PFSK-1 (cell line): ENCODE results near the gene TWNK.
A peak's percentile ranks its signal among the peaks of the same experiment; 100 is the strongest.

Experiments used
- FOXP2 ChIP-seq: optimal IDR thresholded peaks from 2 replicates; pipeline ENCODE3; 2011; ENCODE audit warnings: borderline replicate concordance, control low read depth, inconsistent platforms; ENCODE audit not compliant: insufficient read depth; ENCODE audit errors: extremely low read length, extremely low read depth
- POLR2AphosphoS5 ChIP-seq: IDR thresholded peaks from 2 replicates; pipeline ENCODE4 v1.6.1; 2012; ENCODE audit warnings: low read depth, mild to moderate bottlenecking, control low read depth, low read length, moderate library complexity
- SIN3A ChIP-seq: IDR thresholded peaks from 2 replicates; pipeline ENCODE4 v1.6.1; 2012; ENCODE audit warnings: mild to moderate bottlenecking, low read length, moderate library complexity, borderline replicate concordance; ENCODE audit not compliant: insufficient read depth
- TAF1 ChIP-seq: IDR thresholded peaks from 2 replicates; pipeline ENCODE4 v1.6.1; 2012; ENCODE audit warnings: low read length, control low read depth, borderline replicate concordance; ENCODE audit not compliant: insufficient read depth
- TF ChIP-seq, protein P1 (sequence below), 2 experiments: IDR thresholded peaks; 2 replicates each; pipeline versions ENCODE4 v1.6.1 to v1.8.0; 2011 to 2012; ENCODE audit warnings: low read depth in 2 of 2, low read length in 2 of 2, control low read depth in 1 of 2, inconsistent platforms in 1 of 2, mild to moderate bottlenecking in 1 of 2, moderate library complexity in 1 of 2; ENCODE audit not compliant: insufficient read depth in 1 of 2

Gene TWNK

DNA sequence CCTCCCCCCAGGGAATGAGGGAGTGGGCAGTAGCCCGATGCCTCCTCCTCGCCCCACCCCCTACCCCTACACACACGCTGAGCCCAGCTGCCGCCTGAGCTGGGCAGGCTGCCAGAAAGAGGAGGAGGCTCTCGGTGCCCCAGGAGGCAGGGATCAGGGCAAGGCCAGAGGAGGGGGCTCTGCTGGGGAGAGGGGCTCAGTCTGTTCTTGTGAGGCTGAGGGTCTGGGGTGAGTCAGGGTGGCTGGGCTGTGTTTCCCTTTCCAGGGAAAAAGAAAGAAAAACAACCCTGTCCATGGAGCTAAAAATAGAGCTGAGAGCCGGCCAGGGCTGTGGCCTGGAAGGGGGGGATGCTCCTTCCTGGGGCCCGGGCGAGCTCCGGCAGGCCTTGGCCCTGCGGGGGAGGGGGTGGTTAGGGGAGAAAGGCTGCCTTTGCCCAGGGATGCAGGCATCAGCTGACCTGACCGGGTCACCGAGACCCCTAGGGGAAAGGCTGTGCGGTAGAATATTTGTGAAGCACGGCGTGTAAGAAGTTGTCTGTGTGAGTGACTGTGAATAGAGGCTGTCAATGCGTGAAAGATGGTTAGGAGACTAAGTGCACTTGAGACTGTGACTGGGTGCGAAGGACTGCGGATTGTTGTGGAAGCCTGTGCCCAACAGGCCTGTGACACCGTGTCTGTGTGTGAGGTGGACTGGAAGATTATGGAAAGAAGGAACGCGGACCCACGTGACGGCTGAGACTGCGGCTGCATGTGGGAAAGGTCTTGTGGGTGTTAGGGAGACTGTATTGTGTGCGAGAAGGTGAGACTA, 11.0 kb downstream of the TWNK start:
- TF ChIP-seq SIN3A: 0 out of 2 replicates have a peak, but pooled peaks have one; percentile 18
- TF ChIP-seq, protein P1, sequence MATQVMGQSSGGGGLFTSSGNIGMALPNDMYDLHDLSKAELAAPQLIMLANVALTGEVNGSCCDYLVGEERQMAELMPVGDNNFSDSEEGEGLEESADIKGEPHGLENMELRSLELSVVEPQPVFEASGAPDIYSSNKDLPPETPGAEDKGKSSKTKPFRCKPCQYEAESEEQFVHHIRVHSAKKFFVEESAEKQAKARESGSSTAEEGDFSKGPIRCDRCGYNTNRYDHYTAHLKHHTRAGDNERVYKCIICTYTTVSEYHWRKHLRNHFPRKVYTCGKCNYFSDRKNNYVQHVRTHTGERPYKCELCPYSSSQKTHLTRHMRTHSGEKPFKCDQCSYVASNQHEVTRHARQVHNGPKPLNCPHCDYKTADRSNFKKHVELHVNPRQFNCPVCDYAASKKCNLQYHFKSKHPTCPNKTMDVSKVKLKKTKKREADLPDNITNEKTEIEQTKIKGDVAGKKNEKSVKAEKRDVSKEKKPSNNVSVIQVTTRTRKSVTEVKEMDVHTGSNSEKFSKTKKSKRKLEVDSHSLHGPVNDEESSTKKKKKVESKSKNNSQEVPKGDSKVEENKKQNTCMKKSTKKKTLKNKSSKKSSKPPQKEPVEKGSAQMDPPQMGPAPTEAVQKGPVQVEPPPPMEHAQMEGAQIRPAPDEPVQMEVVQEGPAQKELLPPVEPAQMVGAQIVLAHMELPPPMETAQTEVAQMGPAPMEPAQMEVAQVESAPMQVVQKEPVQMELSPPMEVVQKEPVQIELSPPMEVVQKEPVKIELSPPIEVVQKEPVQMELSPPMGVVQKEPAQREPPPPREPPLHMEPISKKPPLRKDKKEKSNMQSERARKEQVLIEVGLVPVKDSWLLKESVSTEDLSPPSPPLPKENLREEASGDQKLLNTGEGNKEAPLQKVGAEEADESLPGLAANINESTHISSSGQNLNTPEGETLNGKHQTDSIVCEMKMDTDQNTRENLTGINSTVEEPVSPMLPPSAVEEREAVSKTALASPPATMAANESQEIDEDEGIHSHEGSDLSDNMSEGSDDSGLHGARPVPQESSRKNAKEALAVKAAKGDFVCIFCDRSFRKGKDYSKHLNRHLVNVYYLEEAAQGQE (IDR thresholded peaks at IDR 0.05; ENCODE audit: insufficient read depth in 1 of 2, low read depth in 2 of 2, low read length in 2 of 2): no peak
- TF ChIP-seq TAF1: 0 out of 2 replicates have a peak, but pooled peaks have one; percentile 27
- TF ChIP-seq FOXP2: no peak

DNA sequence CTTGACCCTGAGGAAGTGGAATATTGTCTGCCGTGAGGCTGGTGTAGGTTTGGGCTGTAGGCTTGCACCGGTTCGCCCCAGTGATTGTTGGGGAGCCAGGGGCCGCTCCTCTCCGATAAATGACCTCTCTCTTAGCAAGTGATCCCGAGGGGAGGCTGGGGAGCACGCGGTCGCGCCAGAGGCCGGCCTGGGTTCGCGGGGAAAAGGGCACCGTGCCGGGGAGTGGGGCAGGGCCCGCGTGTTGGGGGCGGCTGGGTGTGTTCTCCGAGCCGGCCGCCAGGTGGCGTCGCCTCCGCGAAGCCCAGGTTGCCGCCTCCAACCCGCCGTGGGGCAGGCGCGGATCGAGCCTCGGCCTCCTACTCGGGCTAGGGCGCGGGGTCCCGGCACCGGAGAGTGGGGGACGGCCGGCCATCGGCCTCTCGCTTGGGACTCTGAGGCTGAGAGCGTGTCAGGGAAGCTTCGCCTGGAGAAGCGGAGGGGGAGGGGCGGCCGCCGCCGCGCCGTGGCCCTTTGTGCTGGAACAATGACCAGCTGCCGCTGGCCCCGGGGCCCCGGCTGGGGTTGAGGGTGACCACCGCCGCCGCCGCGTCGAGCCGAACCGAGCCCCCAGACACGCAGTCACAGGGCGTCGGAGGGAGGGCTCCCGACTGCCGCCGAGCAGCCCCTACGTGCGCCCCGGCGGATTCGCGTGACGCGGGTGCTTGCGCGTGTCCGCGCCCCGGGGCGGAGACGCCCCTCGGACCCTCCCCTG, 11.8 kb downstream of the TWNK start:
- TF ChIP-seq TAF1 (peak; percentile 71; the same call in 1 of the 2 replicates), POLR2AphosphoS5 (peak; percentile 55), FOXP2 (no peak), SIN3A (peak; percentile 25; the same call in 1 of the 2 replicates)
- TF ChIP-seq, protein P1 (IDR thresholded peaks at IDR 0.05; ENCODE audit: insufficient read depth in 1 of 2, low read depth in 2 of 2, low read length in 2 of 2): no peak

DNA sequence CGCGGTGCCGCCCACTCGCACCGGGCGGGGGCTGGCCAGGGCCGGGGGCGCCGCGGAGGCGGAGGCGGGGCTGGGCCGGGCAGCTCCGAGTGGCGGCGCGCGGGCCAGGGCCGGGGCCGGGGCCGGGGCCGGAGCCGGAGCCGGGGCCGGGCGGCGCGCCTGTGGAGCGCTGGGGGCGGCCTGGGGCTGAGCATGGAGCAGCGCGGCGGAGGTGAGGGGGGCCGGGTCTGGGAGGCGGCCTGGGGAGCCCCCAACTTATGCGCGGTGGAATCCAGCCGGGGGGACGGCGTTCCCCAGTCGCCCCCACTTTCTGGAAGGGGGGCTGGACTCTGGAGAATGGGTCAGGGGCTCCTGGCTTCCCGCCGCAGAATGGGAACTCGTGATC, 12.4 kb downstream of the TWNK start, which contains the start of gene LZTS2:
LZTS2 (plus strand) TSS at position 67 of the 385 bp plus-strand sequence. CDS start 2,731 bp downstream, outside the sequence.
- TF ChIP-seq FOXP2: no peak
- TF ChIP-seq, protein P1 (IDR thresholded peaks at IDR 0.05; ENCODE audit: insufficient read depth in 1 of 2, low read depth in 2 of 2, low read length in 2 of 2): no peak
- TF ChIP-seq TAF1: no peak
- no peak for TF ChIP-seq POLR2AphosphoS5
- TF ChIP-seq SIN3A: no peak; the same call in 1 of the 2 replicates

DNA sequence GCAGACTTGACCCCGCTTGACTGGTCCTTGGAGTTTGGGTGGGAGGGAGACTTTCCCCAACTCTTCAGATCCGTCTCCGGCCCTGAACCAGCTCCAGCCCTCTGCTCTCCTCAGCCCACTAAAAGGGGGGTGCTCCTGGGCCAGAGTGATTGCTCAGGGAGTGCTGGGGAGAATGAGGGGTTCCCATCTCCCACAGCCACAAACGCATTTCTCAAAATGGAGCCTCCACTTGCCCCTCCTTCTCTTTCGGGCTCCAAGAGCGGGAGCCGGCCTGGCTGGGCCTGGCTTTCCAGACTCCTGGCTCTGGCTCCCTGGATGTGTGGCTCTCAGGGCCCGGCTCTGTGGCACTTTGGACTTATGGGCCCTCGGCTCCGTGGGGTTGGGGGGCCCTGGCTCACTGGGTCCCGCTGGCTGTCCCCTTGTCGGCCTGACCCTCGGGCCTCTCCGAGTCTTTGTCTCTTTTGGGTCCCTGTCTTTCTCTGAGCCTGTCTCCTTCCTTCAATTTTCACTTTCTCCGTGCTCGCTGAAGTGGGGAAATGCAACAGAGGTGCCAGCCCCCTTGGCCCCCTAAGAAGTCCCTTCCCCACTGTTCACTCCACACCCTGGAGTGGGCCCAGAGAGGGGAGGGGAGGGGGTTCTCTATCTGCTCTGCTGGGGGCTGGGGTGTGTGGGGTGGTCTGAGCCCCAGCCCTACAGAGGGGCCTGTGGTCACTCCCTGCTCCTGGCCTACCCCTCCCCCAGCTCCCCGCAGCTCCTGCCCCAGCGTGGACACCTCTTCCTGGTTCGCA, 13.0 kb downstream of the TWNK start:
- TF ChIP-seq SIN3A (0 out of 2 replicates have a peak, but pooled peaks have one; percentile 30), POLR2AphosphoS5 (no peak)

DNA sequence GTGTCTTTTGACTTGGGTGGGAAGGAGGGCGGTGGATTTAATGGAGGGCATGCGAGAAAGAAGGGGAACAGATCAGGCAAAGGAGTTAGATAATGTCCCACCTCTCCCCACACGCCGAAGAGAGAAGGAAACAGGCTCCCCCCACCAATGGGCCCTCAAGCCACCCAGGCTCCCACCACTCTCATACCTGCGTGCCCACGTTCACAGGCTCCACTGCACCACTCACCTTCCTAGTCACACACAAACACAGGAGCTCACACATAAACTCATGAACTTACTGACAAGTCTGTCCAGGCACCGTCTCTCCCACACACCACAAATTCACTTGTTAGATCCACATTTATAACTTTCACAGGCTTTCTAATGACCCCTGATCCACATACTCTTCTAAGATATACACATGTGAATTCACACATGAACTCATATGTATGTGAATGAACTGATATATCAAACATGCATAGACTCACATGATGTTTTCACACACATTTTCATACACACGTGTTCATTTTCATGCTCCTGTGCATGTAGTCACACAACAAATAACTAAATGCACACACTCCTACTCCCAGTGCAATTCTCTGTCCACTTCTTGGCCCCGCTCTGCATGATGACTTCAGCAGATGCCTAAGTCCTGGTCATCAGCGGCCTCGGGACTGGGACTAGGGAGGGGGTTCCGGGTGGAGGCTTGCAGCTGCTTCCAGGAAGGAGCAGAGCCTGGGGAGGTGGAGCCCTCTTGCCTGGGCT, 13.7 kb downstream of the TWNK start:
- TF ChIP-seq, protein P1 (IDR thresholded peaks at IDR 0.05; ENCODE audit: insufficient read depth in 1 of 2, low read depth in 2 of 2, low read length in 2 of 2): no peak
- peak; percentile 47; the same call in 1 of the 2 replicates for TF ChIP-seq POLR2AphosphoS5
- peak; percentile 67; the same call in 1 of the 2 replicates for TF ChIP-seq SIN3A
- peak; percentile 61; the same call in 1 of the 2 replicates for TF ChIP-seq TAF1
- no peak for TF ChIP-seq FOXP2
